Subcutaneous adipose tissue (tissue), 4 donors: ENCODE results near the gene EIF4B. TPM values are rescaled to one million over a fixed set of nuclear protein-coding genes. Genes with fewer than 3 reads are reported as not detected.

ENCODE experiments used
- CTCF ChIP-seq: fragments of 450-650 bp; IDR thresholded peaks from one replicate; pipeline ENCODE4 v1.5.1; 2016; ENCODE audit warnings: low read depth, mild to moderate bottlenecking, control low read depth, antibody characterized with exemption, moderate library complexity
- small RNA-seq: library from RNA; depleted of rRNA; stranded (forward); fragments of <200 nt; gene quantifications from one replicate; pipeline ENCODE3, GENCODE V24; 2016
- total RNA-seq, 4 donors: library from RNA; depleted of rRNA; stranded (reverse); fragments of >200 nt; gene quantifications; one replicate each; pipeline ENCODE4 v1.1.0, GENCODE V29; 2016

Gene EIF4B
- total RNA-seq, 4 donors from 2014 or later: 471 to 677 (median 528) TPM

- no peak for TF ChIP-seq CTCF
Measured at GRCh38 chr12:53082637-53083175, 76.5 kb downstream of the EIF4B start.

- TF ChIP-seq CTCF: no peak
Measured at GRCh38 chr12:53086361-53086760, 80.1 kb downstream of the EIF4B start.

GRCh38 chr12:53090105-53090504, 83.8 kb downstream of the EIF4B start:
- TF ChIP-seq CTCF: no peak

- no peak for TF ChIP-seq CTCF
Measured at GRCh38 chr12:53090554-53090953, 84.3 kb downstream of the EIF4B start.

GRCh38 chr12:53091756-53092155, 85.5 kb downstream of the EIF4B start:
- no peak for TF ChIP-seq CTCF

Small RNA genes lying within 50 kb of the gene (small RNA-seq; reads per million reads assigned to genes)
- gene MIR6757: not detected

Other genes with a start within 250 kb of the EIF4B start
- gene KRT76, start 229.1 kb upstream of the EIF4B start, total RNA-seq: not detected
- gene KRT3, start 210.3 kb upstream of the EIF4B start, total RNA-seq: not detected
- not detected for gene KRT4, start 192.3 kb upstream of the EIF4B start, total RNA-seq
- gene KRT79, start 172.1 kb upstream of the EIF4B start, total RNA-seq: 1 to 10 TPM in 2 of 4 donors, under 1 TPM in 1, not detected in 1; 0.22 to 3.6 (median 2.0) TPM
- not detected for gene KRT78, start 157.5 kb upstream of the EIF4B start, total RNA-seq
- 10 to 100 TPM in 2 of 4 donors, 1 to 10 TPM in 2; 5.5 to 11.7 (median 8.7) TPM for gene KRT8, start 101.4 kb upstream of the EIF4B start, total RNA-seq
- 1 to 10 TPM; 3.2 to 9.2 (median 6.5) TPM for gene KRT18, start 57.3 kb upstream of the EIF4B start, total RNA-seq
- gene TNS2, start 43.6 kb downstream of the EIF4B start, total RNA-seq: 100 to 1,000 TPM; 108 to 522 (median 189) TPM
- 10 to 100 TPM; 20.4 to 41.8 (median 24.6) TPM for gene SPRYD3, start 72.9 kb downstream of the EIF4B start, total RNA-seq
- 1,000 to 10,000 TPM in 1 of 4 donors, 100 to 1,000 TPM in 3; 224 to 1,933 (median 278) TPM for gene IGFBP6, start 91.2 kb downstream of the EIF4B start, total RNA-seq
- gene SOAT2, start 97.0 kb downstream of the EIF4B start, total RNA-seq: under 1 TPM in 1 of 4 donors, not detected in 3; 0.38 TPM
- 10 to 100 TPM; 14.0 to 22.3 (median 17.7) TPM for gene ZNF740, start 174.3 kb downstream of the EIF4B start, total RNA-seq
- 100 to 1,000 TPM in 2 of 4 donors, 10 to 100 TPM in 2; 63.7 to 215 (median 101) TPM for gene CSAD, start 174.5 kb downstream of the EIF4B start, total RNA-seq
- gene ITGB7, start 200.8 kb downstream of the EIF4B start, total RNA-seq: 1 to 10 TPM in 3 of 4 donors, under 1 TPM in 1; 0.49 to 8.1 (median 3.0) TPM
- gene RARG, start 225.8 kb downstream of the EIF4B start, total RNA-seq: 10 to 100 TPM in 3 of 4 donors, 1 to 10 TPM in 1; 4.2 to 14.1 (median 10.9) TPM